Activated CD8-positive, alpha-beta T cell treated with anti-CD3 and anti-CD28 coated beads for 36 hours (primary cell): ENCODE results near the gene ADGRB3. TPM values are rescaled to one million over a fixed set of nuclear protein-coding genes. Genes with fewer than 3 reads are reported as not detected.

Experiments
- ATAC-seq: fragments of 200-7000 bp; cut with Tn5 transposase; one replicate; pipeline ENCODE4 v1.10.0; 2021; ENCODE audit warnings: mild to moderate bottlenecking, moderate library complexity
- CTCF ChIA-PET: fragments of 350-600 bp; sonication (Branson Sonifier 250); formaldehyde crosslinking; loops from one replicate; lab custom pipeline; 2021; ENCODE audit warnings: antibody characterized with exemption; lab: Charles Lee
- POLR2A ChIA-PET: fragments of 350-600 bp; sonication (Branson Sonifier 250); formaldehyde crosslinking; loops from one replicate; lab custom pipeline; 2021; ENCODE audit warnings: antibody characterized with exemption; lab: Charles Lee
- DNase-seq: peaks from one replicate; pipeline ENCODE4 v3.0.0-alpha.2; 2020
- H3K27ac Mint-ChIP-seq: one replicate; pipeline ENCODE4 v1.8.0; 2021; ENCODE audit warnings: mild to moderate bottlenecking, mixed read lengths
- H3K27me3 Mint-ChIP-seq: one replicate; pipeline ENCODE4 v1.8.0; 2021; ENCODE audit warnings: mixed read lengths
- H3K36me3 Mint-ChIP-seq: one replicate; pipeline ENCODE4 v1.8.0; 2021; ENCODE audit warnings: low read depth, mixed read lengths
- H3K4me1 Mint-ChIP-seq: one replicate; pipeline ENCODE4 v1.8.0; 2021; ENCODE audit warnings: low read depth, mixed read lengths
- H3K4me3 Mint-ChIP-seq: one replicate; pipeline ENCODE4 v1.8.0; 2021; ENCODE audit warnings: mild to moderate bottlenecking, moderate library complexity, mixed read lengths
- H3K9me3 Mint-ChIP-seq: one replicate; pipeline ENCODE4 v1.8.0; 2021; ENCODE audit warnings: mixed read lengths
- CTCF ChIP-seq: fragments of 200-600 bp; IDR thresholded peaks from one replicate; pipeline ENCODE4 v1.8.0; 2022; ENCODE audit warnings: antibody characterized with exemption, mild to moderate bottlenecking
- intact Hi-C: fragments of 100-400 bp; cut with micrococcal nuclease; formaldehyde crosslinking; loops from one replicate; pipeline ENCODE4 v1.10.0; 2022
- total RNA-seq, 2 experiments: library from RNA; stranded (reverse); gene quantifications; one replicate each; pipeline ENCODE4 v1.2.3, GENCODE V29; 2021

The ADGRB3 gene
- total RNA-seq, 2 experiments from 2014 or later: not detected

DNA sequence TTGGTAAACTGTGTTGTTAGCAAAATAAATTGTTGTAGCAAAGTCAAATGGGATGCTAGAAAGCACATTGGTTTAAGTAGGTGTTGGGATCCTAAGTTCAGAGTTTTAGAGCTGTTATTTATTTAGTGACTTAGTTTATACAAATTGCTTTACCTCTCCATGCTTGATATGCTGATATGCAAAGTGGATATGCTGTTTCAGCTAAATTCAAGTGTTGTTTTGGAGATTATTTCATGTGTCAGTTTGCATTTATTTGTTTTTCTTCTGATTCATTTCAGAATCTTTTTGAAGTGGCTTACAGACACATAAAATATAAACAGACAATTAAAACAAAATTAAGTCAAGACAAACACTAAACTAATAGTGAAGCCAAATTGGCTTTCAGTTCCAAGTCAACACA lies 203.5 kb downstream of the ADGRB3 start:
- ATAC-seq: no peak
- peaks cover 9% of the 10 kb centered on the region for H3K9me3 Mint-ChIP-seq
- no peak overlapping the region for H3K27ac Mint-ChIP-seq
- no peak overlapping the region for H3K4me3 Mint-ChIP-seq
- no peaks in the 10 kb centered on the region for H3K4me1 Mint-ChIP-seq
- CTCF ChIA-PET: interaction anchor here (0.6 kb wide), 1 partner anchor 54 kb away, joined by 3 read pairs; no protein-coding TSS in a partner anchor
- no peaks in the 10 kb centered on the region for H3K27me3 Mint-ChIP-seq
- POLR2A ChIA-PET: no interaction called here
- TF ChIP-seq CTCF: no peak
- H3K36me3 Mint-ChIP-seq: no peaks in the 10 kb centered on the region
- intact Hi-C loops: no loop called here
- no peak for DNase-seq

DNA sequence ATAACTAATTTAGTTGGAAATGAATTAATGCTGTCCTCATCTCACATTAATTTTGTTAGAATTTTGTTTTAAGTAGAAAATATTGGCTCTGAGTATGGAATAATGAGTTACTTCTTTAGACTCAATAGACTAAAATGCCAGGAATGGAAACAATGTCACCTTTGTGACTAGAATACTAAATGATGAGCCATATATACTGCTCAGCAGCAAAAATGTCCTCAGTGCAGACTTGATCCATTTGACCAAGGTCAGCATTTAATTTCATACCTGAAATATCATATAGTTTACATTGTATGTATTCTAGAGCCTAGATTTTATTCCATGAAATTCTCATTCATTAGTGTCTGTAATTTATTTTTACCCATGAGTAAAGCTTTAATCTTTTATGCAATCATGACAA lies 217.7 kb downstream of the ADGRB3 start:
- H3K27me3 Mint-ChIP-seq: no peaks in the 10 kb centered on the region
- POLR2A ChIA-PET: no interaction called here
- H3K36me3 Mint-ChIP-seq: no peaks in the 10 kb centered on the region
- peaks cover 2% of the 10 kb centered on the region for H3K9me3 Mint-ChIP-seq
- CTCF ChIA-PET: no interaction called here
- no peak for DNase-seq
- H3K27ac Mint-ChIP-seq: no peak overlapping the region
- ATAC-seq: no peak
- no peak for TF ChIP-seq CTCF
- H3K4me3 Mint-ChIP-seq: no peak overlapping the region
- intact Hi-C loops: no loop called here
- no peaks in the 10 kb centered on the region for H3K4me1 Mint-ChIP-seq

DNA sequence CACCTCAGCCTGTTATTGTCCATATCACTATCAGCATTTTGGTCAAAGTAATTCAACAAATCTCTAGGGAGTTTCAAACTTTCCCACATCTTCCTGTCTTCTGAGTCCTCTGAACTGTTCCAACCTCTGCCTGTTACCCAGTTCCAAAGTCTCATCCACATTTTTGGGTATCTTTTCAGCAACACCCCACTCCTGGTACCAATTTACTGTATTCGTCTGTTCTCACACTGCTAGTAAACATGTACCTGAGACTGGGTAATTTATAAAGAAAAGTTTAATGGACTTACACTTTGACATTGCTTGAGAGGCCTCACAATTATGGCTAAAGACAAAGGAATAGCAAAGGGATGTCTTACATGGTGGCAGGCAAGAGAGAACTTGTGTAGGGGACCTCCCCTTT lies 224.2 kb downstream of the ADGRB3 start:
- H3K27ac Mint-ChIP-seq: no peak overlapping the region
- DNase-seq: no peak
- ATAC-seq: no peak
- H3K9me3 Mint-ChIP-seq: peaks cover 20% of the 10 kb centered on the region
- no peaks in the 10 kb centered on the region for H3K36me3 Mint-ChIP-seq
- no peaks in the 10 kb centered on the region for H3K27me3 Mint-ChIP-seq
- no peak overlapping the region for H3K4me3 Mint-ChIP-seq
- ChIA-PET POLR2A (no interaction called here), CTCF (no interaction called here)
- intact Hi-C loops: no loop called here
- no peak for TF ChIP-seq CTCF
- no peaks in the 10 kb centered on the region for H3K4me1 Mint-ChIP-seq

DNA sequence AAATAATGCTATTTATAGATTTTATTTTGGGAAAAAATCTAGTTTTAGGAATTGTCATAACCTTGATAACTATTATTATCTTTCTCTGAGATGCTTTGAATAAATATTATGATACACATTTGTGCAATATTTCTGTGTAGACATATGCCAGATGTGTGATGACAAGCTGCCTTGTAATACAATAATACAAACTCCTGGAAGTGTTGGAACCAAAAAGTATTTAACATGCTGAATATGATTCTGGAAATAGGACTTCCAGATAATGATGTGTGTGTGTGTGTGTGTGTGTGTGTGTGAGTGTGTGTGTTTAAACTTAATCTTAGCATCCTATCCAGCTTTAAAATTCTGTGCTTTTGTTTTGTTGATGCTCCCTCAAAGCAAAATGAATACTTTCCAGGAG lies 233.6 kb downstream of the ADGRB3 start:
- H3K36me3 Mint-ChIP-seq: no peaks in the 10 kb centered on the region
- no peak for ATAC-seq
- CTCF ChIA-PET: no interaction called here
- peaks cover 9% of the 10 kb centered on the region for H3K9me3 Mint-ChIP-seq
- no peak for DNase-seq
- H3K4me3 Mint-ChIP-seq: no peak overlapping the region
- no peaks in the 10 kb centered on the region for H3K4me1 Mint-ChIP-seq
- POLR2A ChIA-PET: no interaction called here
- H3K27ac Mint-ChIP-seq: no peak overlapping the region
- H3K27me3 Mint-ChIP-seq: no peaks in the 10 kb centered on the region
- intact Hi-C loops: no loop called here
- TF ChIP-seq CTCF: no peak

- Mint-ChIP-seq H3K9me3 (no peaks in the 10 kb centered on the region), H3K4me1 (no peaks in the 10 kb centered on the region), H3K27me3 (no peaks in the 10 kb centered on the region), H3K27ac (no peak overlapping the region), H3K4me3 (no peak overlapping the region), H3K36me3 (no peaks in the 10 kb centered on the region)
- ATAC-seq: no peak
- CTCF ChIA-PET: no interaction called here
- POLR2A ChIA-PET: no interaction called here
- TF ChIP-seq CTCF: no peak
- intact Hi-C loops: no loop called here
- no peak for DNase-seq
These were observed 238.2 kb downstream of the ADGRB3 start for GRCh38 chr6:68873236-68873635.
